K562 (cell line): Measurements from ENCODE around the gene IRF2. TPM values are rescaled to one million over a fixed set of nuclear protein-coding genes. Genes with fewer than 3 reads are reported as not detected.
A peak's percentile ranks its signal among the peaks of the same experiment; 100 is the strongest.

Experiments
- FOXK1 ChIP-seq: sonication (generic); formaldehyde crosslinking; IDR thresholded peaks from 2 replicates; pipeline ENCODE4 v1.8.0; 2022; ENCODE audit warnings: missing genetic modification reagents, mild to moderate bottlenecking, borderline replicate concordance
- SMARCA5 ChIP-seq: fragments of 450-650 bp; IDR thresholded peaks from 2 replicates; pipeline ENCODE4 v1.6.1; 2016
- TSC22D4 ChIP-seq: fragments of 450-650 bp; IDR thresholded peaks from 2 replicates; pipeline ENCODE4 v1.6.1; 2016; ENCODE audit warnings: missing genetic modification characterization, missing biosample characterization, control low read depth
- polyA plus RNA-seq, 8 experiments: library from polyadenylated mRNA; depleted of rRNA in 4 of 8; stranded (reverse) in 5 of 8; unstranded in 3 of 8; fragments of >200 nt; fragmentation: Nextera tagmentation in 2 of 8; fragmentation: Illumina TruSeq in 1 of 8; extraction: Ambion mirVana in 2 of 8; extraction: Trizol in 1 of 8; gene quantifications; 2 replicates each; pipeline versions ENCODE4 v1.2.1 to v1.2.3, GENCODE V29; 2011 to 2014; ENCODE audit warnings: inconsistent platforms in 1 of 8, missing spikeins in 1 of 8
- total RNA-seq, 7 experiments: library from RNA; depleted of rRNA in 6 of 7; stranded (reverse); fragments of >200 nt in 6 of 7; fragmentation: Illumina TruSeq in 2 of 7; extraction: Trizol in 2 of 7; gene quantifications; 2 replicates each; pipeline versions ENCODE4 v1.2.1 to v1.2.3, GENCODE V29; 2011 to 2021; ENCODE audit warnings: low replicate concordance in 1 of 7
- TF ChIP-seq, protein P1 (sequence below): fragments of 450-650 bp; IDR thresholded peaks from 2 replicates; pipeline ENCODE4 v1.6.1; 2016; ENCODE audit warnings: borderline replicate concordance
- TF ChIP-seq, protein P2 (sequence below): conservative IDR thresholded peaks from 2 replicates; pipeline ENCODE4 v1.6.1; 2011; ENCODE audit warnings: low read depth, mild to moderate bottlenecking, low read length; ENCODE audit not compliant: control insufficient read depth
- TF ChIP-seq, protein P3 (sequence below), 3 experiments: IDR thresholded peaks in 2 of 3; conservative IDR thresholded peaks in 1 of 3; 2 replicates each; pipeline ENCODE4 v1.5.1; 2011 to 2012; ENCODE audit warnings: low read length in 3 of 3, mild to moderate bottlenecking in 3 of 3, control low read depth in 2 of 3, improper control_type of control experiment in 1 of 3, inconsistent platforms in 1 of 3, low read depth in 1 of 3, mixed read lengths in 1 of 3, moderate library complexity in 1 of 3; ENCODE audit not compliant: insufficient read depth in 2 of 3

Gene IRF2
- total and polyA plus RNA-seq, 9 of the 15 experiments (the other 6 are each of a cell fraction or from before 2014, with no cell fraction given): 7.1 to 17.1 (median 11.3) TPM

DNA sequence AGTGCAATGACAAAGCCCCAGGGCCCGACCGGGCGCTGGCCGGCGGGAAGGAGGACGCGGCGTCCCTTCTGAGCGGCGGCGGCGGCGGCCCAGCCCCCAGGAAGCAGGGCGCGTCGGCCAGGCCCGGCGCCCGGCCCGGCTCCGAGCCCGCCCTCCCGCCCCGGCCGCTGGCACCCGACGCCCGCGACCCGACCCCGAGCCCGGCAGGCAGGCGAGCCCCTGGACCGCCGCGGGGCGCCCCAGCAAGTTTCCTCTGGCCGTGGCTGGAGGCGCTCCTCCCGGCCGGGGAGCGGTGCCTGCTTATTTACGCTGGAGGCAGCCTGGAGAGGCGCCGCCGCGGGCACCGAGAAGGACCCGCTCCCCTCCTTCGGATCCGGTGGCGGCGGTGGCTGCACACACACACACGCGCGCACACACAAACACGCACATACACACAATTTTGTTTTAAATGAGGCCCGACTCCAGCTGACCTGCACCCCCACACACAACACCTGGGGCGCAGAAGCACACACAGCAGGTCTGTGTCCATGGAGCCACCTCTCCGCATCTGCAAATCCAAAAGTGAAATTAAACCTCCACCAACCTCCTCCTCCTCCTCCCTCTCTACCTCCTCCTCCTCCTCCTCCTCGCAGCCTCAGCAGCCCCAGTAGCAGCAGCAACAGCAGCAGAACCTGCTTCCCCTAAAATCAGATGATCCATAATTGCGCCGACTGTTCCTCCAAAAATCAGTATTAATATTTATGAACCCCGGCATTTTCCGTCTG, 669 bp downstream of the IRF2 start (continued):
- TF ChIP-seq, protein P1, sequence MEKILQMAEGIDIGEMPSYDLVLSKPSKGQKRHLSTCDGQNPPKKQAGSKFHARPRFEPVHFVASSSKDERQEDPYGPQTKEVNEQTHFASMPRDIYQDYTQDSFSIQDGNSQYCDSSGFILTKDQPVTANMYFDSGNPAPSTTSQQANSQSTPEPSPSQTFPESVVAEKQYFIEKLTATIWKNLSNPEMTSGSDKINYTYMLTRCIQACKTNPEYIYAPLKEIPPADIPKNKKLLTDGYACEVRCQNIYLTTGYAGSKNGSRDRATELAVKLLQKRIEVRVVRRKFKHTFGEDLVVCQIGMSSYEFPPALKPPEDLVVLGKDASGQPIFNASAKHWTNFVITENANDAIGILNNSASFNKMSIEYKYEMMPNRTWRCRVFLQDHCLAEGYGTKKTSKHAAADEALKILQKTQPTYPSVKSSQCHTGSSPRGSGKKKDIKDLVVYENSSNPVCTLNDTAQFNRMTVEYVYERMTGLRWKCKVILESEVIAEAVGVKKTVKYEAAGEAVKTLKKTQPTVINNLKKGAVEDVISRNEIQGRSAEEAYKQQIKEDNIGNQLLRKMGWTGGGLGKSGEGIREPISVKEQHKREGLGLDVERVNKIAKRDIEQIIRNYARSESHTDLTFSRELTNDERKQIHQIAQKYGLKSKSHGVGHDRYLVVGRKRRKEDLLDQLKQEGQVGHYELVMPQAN: 0 out of 2 replicates have a peak, but pooled peaks have one; percentile 21
- TF ChIP-seq, protein P2, sequence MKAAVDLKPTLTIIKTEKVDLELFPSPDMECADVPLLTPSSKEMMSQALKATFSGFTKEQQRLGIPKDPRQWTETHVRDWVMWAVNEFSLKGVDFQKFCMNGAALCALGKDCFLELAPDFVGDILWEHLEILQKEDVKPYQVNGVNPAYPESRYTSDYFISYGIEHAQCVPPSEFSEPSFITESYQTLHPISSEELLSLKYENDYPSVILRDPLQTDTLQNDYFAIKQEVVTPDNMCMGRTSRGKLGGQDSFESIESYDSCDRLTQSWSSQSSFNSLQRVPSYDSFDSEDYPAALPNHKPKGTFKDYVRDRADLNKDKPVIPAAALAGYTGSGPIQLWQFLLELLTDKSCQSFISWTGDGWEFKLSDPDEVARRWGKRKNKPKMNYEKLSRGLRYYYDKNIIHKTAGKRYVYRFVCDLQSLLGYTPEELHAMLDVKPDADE: no peak
- TF ChIP-seq FOXK1 (CRISPR knock-in tag) (0 out of 2 replicates have a peak, but pooled peaks have one; percentile 45), TSC22D4 (no peak), SMARCA5 (0 out of 2 replicates have a peak, but pooled peaks have one; percentile 29)
- TF ChIP-seq, protein P3, sequence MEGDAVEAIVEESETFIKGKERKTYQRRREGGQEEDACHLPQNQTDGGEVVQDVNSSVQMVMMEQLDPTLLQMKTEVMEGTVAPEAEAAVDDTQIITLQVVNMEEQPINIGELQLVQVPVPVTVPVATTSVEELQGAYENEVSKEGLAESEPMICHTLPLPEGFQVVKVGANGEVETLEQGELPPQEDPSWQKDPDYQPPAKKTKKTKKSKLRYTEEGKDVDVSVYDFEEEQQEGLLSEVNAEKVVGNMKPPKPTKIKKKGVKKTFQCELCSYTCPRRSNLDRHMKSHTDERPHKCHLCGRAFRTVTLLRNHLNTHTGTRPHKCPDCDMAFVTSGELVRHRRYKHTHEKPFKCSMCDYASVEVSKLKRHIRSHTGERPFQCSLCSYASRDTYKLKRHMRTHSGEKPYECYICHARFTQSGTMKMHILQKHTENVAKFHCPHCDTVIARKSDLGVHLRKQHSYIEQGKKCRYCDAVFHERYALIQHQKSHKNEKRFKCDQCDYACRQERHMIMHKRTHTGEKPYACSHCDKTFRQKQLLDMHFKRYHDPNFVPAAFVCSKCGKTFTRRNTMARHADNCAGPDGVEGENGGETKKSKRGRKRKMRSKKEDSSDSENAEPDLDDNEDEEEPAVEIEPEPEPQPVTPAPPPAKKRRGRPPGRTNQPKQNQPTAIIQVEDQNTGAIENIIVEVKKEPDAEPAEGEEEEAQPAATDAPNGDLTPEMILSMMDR (IDR thresholded peaks at IDR 0.05 in 2 of 3, conservative IDR thresholded peaks at IDR 0.05 in 1 of 3; ENCODE audit: insufficient read depth in 2 of 3, low read depth in 1 of 3, low read length in 3 of 3): peak in 1 of 3 experiments; percentile 31; a peak in 1 of 6 replicates
- TF ChIP-seq, all 486 proteins: peak for 25
